Activated naive CD8-positive, alpha-beta T cell treated with anti-CD3 and anti-CD28 coated beads, Interleukin-2, amount 10 ng/mL, durations not matched to agents 7 days and 5 days (primary cell): ENCODE results near the gene NAGS. TPM values are rescaled to one million over a fixed set of nuclear protein-coding genes. Genes with fewer than 3 reads are reported as not detected.
"Not testable (repeated sequence)": the region's sequence is repeated elsewhere in the genome, so short reads cannot be mapped to it uniquely, and the experiment has no call there.

Experiments used
- ATAC-seq: fragments of 150-1000 bp; cut with Tn5 transposase; one replicate; pipeline ENCODE4 v1.10.0; 2021; ENCODE audit warnings: low read depth, moderate library complexity
- POLR2A ChIA-PET: fragments of 350-600 bp; sonication (Branson Sonifier 250); formaldehyde crosslinking; loops from one replicate; lab custom pipeline; 2021; ENCODE audit warnings: antibody characterized with exemption; lab: Charles Lee
- DNase-seq: peaks from one replicate; pipeline ENCODE4 v3.0.0; 2021
- H3K27ac Mint-ChIP-seq: one replicate; pipeline ENCODE4 v1.8.0; 2022; ENCODE audit warnings: mild to moderate bottlenecking, mixed read lengths
- H3K27me3 Mint-ChIP-seq: one replicate; pipeline ENCODE4 v1.8.0; 2022; ENCODE audit warnings: mild to moderate bottlenecking, moderate library complexity, mixed read lengths
- H3K36me3 Mint-ChIP-seq: one replicate; pipeline ENCODE4 v1.8.0; 2021; ENCODE audit warnings: mild to moderate bottlenecking, mixed read lengths
- H3K4me1 Mint-ChIP-seq: one replicate; pipeline ENCODE4 v1.8.0; 2021; ENCODE audit warnings: mixed read lengths
- H3K4me3 Mint-ChIP-seq: one replicate; pipeline ENCODE4 v1.8.0; 2022; ENCODE audit warnings: mild to moderate bottlenecking, moderate library complexity, mixed read lengths
- H3K9me3 Mint-ChIP-seq: one replicate; pipeline ENCODE4 v1.8.0; 2021; ENCODE audit warnings: mixed read lengths
- total RNA-seq, 2 experiments: library from RNA; stranded (reverse); gene quantifications; one replicate each; pipeline ENCODE4 v1.2.3, GENCODE V29; 2021

The NAGS gene
- 1 to 10 TPM; 1.4 TPM for total RNA-seq

- H3K4me1 Mint-ChIP-seq: peaks cover 17% of the 10 kb centered on the region
These were observed at the start of gene NAGS for GRCh38 chr17:44004077-44004760. Gene NAGS, plus strand, starts transcription at chr17:44004622. Its CDS starts 42 bp downstream, at chr17:44004664.

DNA sequence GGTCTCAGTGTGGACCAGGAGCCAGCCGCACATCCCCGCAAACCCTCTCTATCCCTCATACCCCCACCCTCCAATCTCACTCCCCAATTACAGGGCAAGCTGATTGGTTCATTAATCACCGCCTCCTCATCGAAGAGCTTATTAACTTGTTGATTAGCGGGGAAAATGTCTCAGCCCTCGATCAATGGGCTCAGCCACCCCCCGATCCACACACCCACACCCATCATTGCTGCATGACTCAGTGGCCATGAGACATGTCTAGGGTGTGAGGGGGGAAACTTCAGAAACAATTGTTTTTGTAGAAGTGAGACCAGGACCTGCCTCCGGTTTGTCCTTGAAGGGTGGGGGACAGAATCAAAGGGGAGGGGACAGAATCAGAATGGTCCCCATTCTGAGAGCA lies 48.2 kb upstream of the NAGS start:
- Mint-ChIP-seq H3K27ac (no peak overlapping the region), H3K4me3 (no peak overlapping the region), H3K27me3 (peaks cover 38% of the 10 kb centered on the region), H3K9me3 (no peaks in the 10 kb centered on the region), H3K36me3 (no peaks in the 10 kb centered on the region), H3K4me1 (peaks cover 2% of the 10 kb centered on the region)
- DNase-seq: no peak
- ATAC-seq: no peak
- POLR2A ChIA-PET: no interaction called here

More at GRCh38 chr17:44004077-44004760, at the start of gene NAGS:
- no peak within 1 kb of the TSS for H3K27ac Mint-ChIP-seq
- POLR2A ChIA-PET: interaction anchor here (0.6 kb wide), 1 partner anchor 688 kb away, joined by 5 read pairs; no protein-coding TSS in a partner anchor
- H3K36me3 Mint-ChIP-seq: no peaks in the 10 kb centered on the region
- H3K27me3 Mint-ChIP-seq: peaks cover 33% of the 10 kb centered on the region
- peak within 1 kb of the TSS; percentile 64 for H3K4me3 Mint-ChIP-seq
- H3K9me3 Mint-ChIP-seq: no peaks in the 10 kb centered on the region
- DNase-seq (no peak), ATAC-seq (no peak)

DNA sequence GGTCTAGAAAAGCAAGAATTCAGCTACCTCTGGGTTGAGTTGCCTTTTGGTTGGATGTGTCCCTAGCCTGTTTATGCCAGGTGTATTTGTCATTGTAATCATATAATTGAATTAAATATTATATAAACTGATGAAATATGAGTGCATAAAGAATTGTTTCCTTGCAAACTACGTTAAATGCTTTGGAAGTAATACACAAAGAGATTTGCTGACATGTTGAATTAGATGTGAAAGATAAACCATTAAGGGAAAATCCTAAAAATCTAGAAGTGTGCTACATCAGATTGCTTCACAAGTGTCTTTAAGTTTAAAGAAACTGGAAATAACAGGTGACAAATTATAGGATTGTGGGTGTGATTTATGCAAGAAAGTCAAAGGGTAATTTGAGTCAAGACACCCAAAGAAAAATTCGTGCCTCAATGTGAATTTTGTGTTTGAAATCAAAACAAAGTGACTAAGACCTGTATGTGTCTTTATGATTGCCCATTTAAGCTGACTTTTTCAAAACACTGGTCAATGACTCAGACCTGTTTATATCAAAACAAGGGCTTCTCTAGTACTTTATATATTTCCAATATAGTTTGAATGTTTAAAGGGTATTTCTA lies 45.6 kb upstream of the NAGS start:
- DNase-seq: no peak
- Mint-ChIP-seq H3K27me3 (peaks cover 33% of the 10 kb centered on the region), H3K36me3 (no peaks in the 10 kb centered on the region), H3K9me3 (no peaks in the 10 kb centered on the region), H3K27ac (no peak overlapping the region), H3K4me1 (no peaks in the 10 kb centered on the region), H3K4me3 (no peak overlapping the region)
- no peak for ATAC-seq
- POLR2A ChIA-PET: interaction anchor here (1.1 kb wide), 1 partner anchor 13 kb away, joined by 3 read pairs; no protein-coding TSS in a partner anchor

- H3K27ac Mint-ChIP-seq, H3K9me3 Mint-ChIP-seq, H3K4me1 Mint-ChIP-seq, DNase-seq, H3K36me3 Mint-ChIP-seq, POLR2A ChIA-PET, H3K4me3 Mint-ChIP-seq, ATAC-seq: not testable (repeated sequence)
- H3K27me3 Mint-ChIP-seq: peaks cover 23% of the 10 kb centered on the region
These were observed 43.1 kb upstream of the NAGS start for GRCh38 chr17:43961292-43961691.

- H3K27ac Mint-ChIP-seq: no peak overlapping the region
- H3K9me3 Mint-ChIP-seq: no peaks in the 10 kb centered on the region
- no peak overlapping the region for H3K4me3 Mint-ChIP-seq
- peaks cover 25% of the 10 kb centered on the region for H3K27me3 Mint-ChIP-seq
- DNase-seq: no peak
- POLR2A ChIA-PET: no interaction called here
- no peaks in the 10 kb centered on the region for H3K4me1 Mint-ChIP-seq
- H3K36me3 Mint-ChIP-seq: no peaks in the 10 kb centered on the region
- no peak for ATAC-seq
These were observed 42.5 kb upstream of the NAGS start for GRCh38 chr17:43961954-43962353.

DNA sequence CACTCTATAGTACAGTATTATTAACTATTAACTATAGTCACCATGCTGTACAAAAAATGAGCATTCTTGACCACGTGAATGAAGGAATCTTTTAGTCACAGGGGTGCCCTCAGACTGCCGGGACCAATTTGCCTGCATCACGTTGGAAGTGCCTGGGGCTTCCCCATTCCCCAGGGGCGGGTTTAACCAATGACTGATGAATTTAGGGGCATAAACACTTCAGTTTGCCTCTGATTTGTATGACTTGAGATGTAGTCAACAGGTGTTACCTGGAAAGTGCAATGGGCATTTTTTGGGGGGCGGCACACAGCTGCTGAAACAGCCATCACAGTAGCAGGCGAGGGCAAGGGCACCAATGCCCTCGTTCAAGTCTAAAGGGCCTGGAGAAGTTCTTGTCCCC lies 41.9 kb upstream of the NAGS start:
- no peaks in the 10 kb centered on the region for H3K36me3 Mint-ChIP-seq
- ATAC-seq: no peak
- POLR2A ChIA-PET: no interaction called here
- H3K4me1 Mint-ChIP-seq: no peaks in the 10 kb centered on the region
- no peak for DNase-seq
- H3K4me3 Mint-ChIP-seq: no peak overlapping the region
- peaks cover 23% of the 10 kb centered on the region for H3K27me3 Mint-ChIP-seq
- no peaks in the 10 kb centered on the region for H3K9me3 Mint-ChIP-seq
- H3K27ac Mint-ChIP-seq: no peak overlapping the region

DNA sequence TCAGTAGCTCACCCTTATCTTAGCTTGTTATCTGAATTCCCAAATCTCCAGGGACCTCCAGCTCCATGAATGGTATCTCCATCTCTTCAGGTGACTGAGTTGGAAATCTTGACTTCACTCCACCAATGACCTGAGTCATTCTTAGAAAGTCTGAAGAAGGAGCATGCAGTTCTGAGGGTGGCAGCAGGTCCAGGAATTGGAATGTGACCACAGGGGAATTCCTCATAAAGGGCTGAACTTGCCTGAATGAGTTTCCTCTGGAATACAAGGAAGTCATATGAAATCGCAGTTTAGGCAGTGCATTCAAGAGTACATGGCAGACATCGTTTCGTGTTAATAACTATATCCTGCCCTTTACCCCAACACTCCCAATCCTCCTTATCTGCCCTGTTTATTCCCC lies 38.1 kb upstream of the NAGS start:
- no peak for DNase-seq
- no peaks in the 10 kb centered on the region for H3K36me3 Mint-ChIP-seq
- no peaks in the 10 kb centered on the region for H3K4me1 Mint-ChIP-seq
- no peak overlapping the region for H3K4me3 Mint-ChIP-seq
- H3K27me3 Mint-ChIP-seq: peaks cover 27% of the 10 kb centered on the region
- no peak for ATAC-seq
- POLR2A ChIA-PET: no interaction called here
- no peak overlapping the region for H3K27ac Mint-ChIP-seq
- H3K9me3 Mint-ChIP-seq: no peaks in the 10 kb centered on the region

GRCh38 chr17:43967251-43967875 lies 37.1 kb upstream of the NAGS start:
- POLR2A ChIA-PET: no interaction called here
- no peak overlapping the region for H3K4me3 Mint-ChIP-seq
- H3K4me1 Mint-ChIP-seq: peaks cover 5% of the 10 kb centered on the region
- peaks cover 26% of the 10 kb centered on the region for H3K27me3 Mint-ChIP-seq
- no peaks in the 10 kb centered on the region for H3K36me3 Mint-ChIP-seq
- H3K27ac Mint-ChIP-seq: no peak overlapping the region
- ATAC-seq (no peak), DNase-seq (no peak)
- no peaks in the 10 kb centered on the region for H3K9me3 Mint-ChIP-seq

GRCh38 chr17:43970366-43970765 lies 34.1 kb upstream of the NAGS start:
- Mint-ChIP-seq H3K27ac (no peak overlapping the region), H3K27me3 (peaks cover 26% of the 10 kb centered on the region), H3K36me3 (no peaks in the 10 kb centered on the region), H3K4me3 (no peak overlapping the region), H3K4me1 (peaks cover 5% of the 10 kb centered on the region), H3K9me3 (no peaks in the 10 kb centered on the region)
- DNase-seq (no peak), ATAC-seq (no peak)
- POLR2A ChIA-PET: no interaction called here

DNA sequence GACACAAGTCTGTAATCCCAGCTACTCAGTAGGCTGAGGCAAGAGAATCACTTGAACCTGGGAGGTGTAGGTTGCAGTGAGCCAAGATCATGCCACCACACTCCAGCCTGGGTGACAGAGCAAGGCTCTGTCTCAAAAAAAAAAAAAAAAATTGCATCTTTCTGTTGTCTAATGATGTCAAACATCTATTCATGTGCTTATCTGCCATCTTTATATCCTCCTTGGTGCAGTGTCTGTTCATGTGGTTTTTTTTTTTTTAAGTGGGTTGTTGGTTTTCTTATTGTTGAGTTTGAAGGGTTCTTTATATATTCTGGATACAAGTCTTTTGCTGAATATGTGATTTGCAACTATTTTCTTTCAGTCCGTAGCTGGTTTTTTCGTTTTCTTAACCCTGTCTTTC lies 33.0 kb upstream of the NAGS start:
- DNase-seq, ATAC-seq, H3K36me3 Mint-ChIP-seq, H3K4me1 Mint-ChIP-seq, H3K9me3 Mint-ChIP-seq, H3K4me3 Mint-ChIP-seq, H3K27ac Mint-ChIP-seq, POLR2A ChIA-PET: not testable (repeated sequence)
- H3K27me3 Mint-ChIP-seq: peaks cover 22% of the 10 kb centered on the region

- not testable (repeated sequence) for H3K9me3 Mint-ChIP-seq, H3K27ac Mint-ChIP-seq, DNase-seq, H3K4me1 Mint-ChIP-seq, H3K36me3 Mint-ChIP-seq, H3K4me3 Mint-ChIP-seq, ATAC-seq
- POLR2A ChIA-PET: interaction anchor here (0.8 kb wide), 1 partner anchor 15 kb away, joined by 3 read pairs; no protein-coding TSS in a partner anchor
- H3K27me3 Mint-ChIP-seq: peaks cover 21% of the 10 kb centered on the region
These were observed 31.8 kb upstream of the NAGS start for GRCh38 chr17:43972444-43973212.

GRCh38 chr17:43974382-43975266 lies 29.8 kb upstream of the NAGS start:
- no peaks in the 10 kb centered on the region for H3K9me3 Mint-ChIP-seq
- peaks cover 25% of the 10 kb centered on the region for H3K27me3 Mint-ChIP-seq
- no peak for ATAC-seq
- no peak for DNase-seq
- POLR2A ChIA-PET: no interaction called here
- no peaks in the 10 kb centered on the region for H3K36me3 Mint-ChIP-seq
- H3K27ac Mint-ChIP-seq: no peak overlapping the region
- H3K4me1 Mint-ChIP-seq: peaks cover 5% of the 10 kb centered on the region
- no peak overlapping the region for H3K4me3 Mint-ChIP-seq
